Measurements from ENCODE around the gene OPN4.
A peak's percentile ranks its signal among the peaks of the same experiment; 100 is the strongest.

Gene OPN4

GRCh38 chr10:86708068-86708782 lies 53.9 kb downstream of the OPN4 start:
- no peaks in the 10 kb centered on the region for H3K36me3 ChIP-seq (ENCODE audit: control insufficient read depth, low read depth, low read length)
- no peaks in the 10 kb centered on the region for H3K9me3 ChIP-seq (ENCODE audit: control insufficient read depth, low read depth, low read length)
- H3K4me1 ChIP-seq (ENCODE audit: control insufficient read depth, low read depth, low read length): peaks cover 17% of the 10 kb centered on the region
- no peak overlapping the region for H3K9ac ChIP-seq (ENCODE audit: low read length)
- no peak overlapping the region for H3K27ac ChIP-seq (ENCODE audit: low read length)
- H3K4me3 ChIP-seq (ENCODE audit: low read length): no peak overlapping the region
- no peaks in the 10 kb centered on the region for H3K27me3 ChIP-seq (ENCODE audit: control insufficient read depth, insufficient read depth, low read length)

DNA sequence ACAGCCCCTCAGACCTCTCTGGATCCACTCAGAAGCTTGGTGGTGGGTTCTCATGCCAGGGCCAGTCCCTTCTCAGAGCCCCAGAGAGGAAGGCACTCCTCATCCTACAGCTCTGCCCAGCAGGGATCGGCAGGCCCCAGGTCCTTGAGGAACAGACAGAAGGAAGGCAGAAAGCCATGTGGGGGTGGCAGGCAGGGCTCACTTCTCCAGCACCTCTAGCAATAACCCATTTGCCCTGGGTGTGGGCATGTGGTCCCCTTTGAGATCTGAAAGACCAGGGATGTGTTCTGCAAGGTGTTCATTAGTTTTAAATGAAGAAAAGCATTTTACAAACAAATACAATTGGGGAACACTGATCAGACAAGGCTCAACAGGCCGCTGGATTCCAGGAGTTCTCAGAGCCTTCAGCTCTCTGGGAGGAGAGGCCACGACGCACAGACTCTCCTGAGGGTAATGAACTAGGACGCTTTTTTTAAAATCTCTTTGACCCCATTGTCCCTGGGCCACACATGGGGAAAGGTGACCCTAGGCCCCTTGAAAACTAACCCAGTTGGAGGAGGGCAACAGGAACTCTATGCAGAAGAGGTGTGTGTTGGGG lies 54.5 kb downstream of the OPN4 start:
- no peak overlapping the region for H3K9ac ChIP-seq (ENCODE audit: low read length)
- H3K9me3 ChIP-seq (ENCODE audit: control insufficient read depth, low read depth, low read length): no peaks in the 10 kb centered on the region
- no peak overlapping the region for H3K4me3 ChIP-seq (ENCODE audit: low read length)
- H3K4me1 ChIP-seq (ENCODE audit: control insufficient read depth, low read depth, low read length): peaks cover 17% of the 10 kb centered on the region
- H3K36me3 ChIP-seq (ENCODE audit: control insufficient read depth, low read depth, low read length): no peaks in the 10 kb centered on the region
- H3K27me3 ChIP-seq (ENCODE audit: control insufficient read depth, insufficient read depth, low read length): no peaks in the 10 kb centered on the region
- no peak overlapping the region for H3K27ac ChIP-seq (ENCODE audit: low read length)

GRCh38 chr10:86709396-86710185 lies 55.2 kb downstream of the OPN4 start:
- Histone ChIP-seq H3K27me3 (ENCODE audit: control insufficient read depth, insufficient read depth, low read length) (no peaks in the 10 kb centered on the region), H3K9ac (ENCODE audit: low read length) (no peak overlapping the region), H3K27ac (ENCODE audit: low read length) (no peak overlapping the region), H3K4me3 (ENCODE audit: low read length) (no peak overlapping the region), H3K36me3 (ENCODE audit: control insufficient read depth, low read depth, low read length) (no peaks in the 10 kb centered on the region), H3K4me1 (ENCODE audit: control insufficient read depth, low read depth, low read length) (peaks cover 17% of the 10 kb centered on the region), H3K9me3 (ENCODE audit: control insufficient read depth, low read depth, low read length) (no peaks in the 10 kb centered on the region)

DNA sequence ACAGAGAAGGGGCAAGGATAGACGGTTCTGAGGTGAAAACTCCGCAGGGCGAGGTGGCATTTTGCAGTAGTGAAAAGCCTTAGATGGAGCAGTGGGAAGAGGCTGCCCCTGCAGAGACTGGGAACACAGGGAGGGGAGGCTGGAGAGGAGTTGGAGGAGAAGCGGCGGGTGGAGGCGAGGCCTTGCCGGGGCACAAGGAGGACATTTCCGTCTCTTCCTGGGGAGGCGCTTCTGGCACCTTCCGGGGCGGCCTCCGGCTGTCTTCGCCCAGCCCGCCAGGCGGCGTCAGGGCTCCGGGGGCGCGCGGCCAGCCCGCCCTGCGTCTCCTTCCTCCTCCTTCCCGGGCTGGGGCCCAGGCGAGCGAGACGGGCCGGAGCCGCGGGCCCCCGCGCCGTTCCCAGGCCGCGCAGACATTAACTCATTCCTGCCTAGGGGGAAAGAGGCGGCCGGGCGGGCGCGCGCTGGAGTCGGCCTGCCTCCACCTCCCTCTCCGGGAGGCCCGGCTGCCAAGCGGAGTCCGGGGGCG lies 56.7 kb downstream of the OPN4 start:
- no peaks in the 10 kb centered on the region for H3K9me3 ChIP-seq (ENCODE audit: control insufficient read depth, low read depth, low read length)
- peaks cover 13% of the 10 kb centered on the region for H3K4me1 ChIP-seq (ENCODE audit: control insufficient read depth, low read depth, low read length)
- H3K4me3 ChIP-seq (ENCODE audit: low read length): peak overlapping the region; percentile 69
- no peaks in the 10 kb centered on the region for H3K36me3 ChIP-seq (ENCODE audit: control insufficient read depth, low read depth, low read length)
- H3K9ac ChIP-seq (ENCODE audit: low read length): no peak overlapping the region
- no peaks in the 10 kb centered on the region for H3K27me3 ChIP-seq (ENCODE audit: control insufficient read depth, insufficient read depth, low read length)
- no peak overlapping the region for H3K27ac ChIP-seq (ENCODE audit: low read length)

DNA sequence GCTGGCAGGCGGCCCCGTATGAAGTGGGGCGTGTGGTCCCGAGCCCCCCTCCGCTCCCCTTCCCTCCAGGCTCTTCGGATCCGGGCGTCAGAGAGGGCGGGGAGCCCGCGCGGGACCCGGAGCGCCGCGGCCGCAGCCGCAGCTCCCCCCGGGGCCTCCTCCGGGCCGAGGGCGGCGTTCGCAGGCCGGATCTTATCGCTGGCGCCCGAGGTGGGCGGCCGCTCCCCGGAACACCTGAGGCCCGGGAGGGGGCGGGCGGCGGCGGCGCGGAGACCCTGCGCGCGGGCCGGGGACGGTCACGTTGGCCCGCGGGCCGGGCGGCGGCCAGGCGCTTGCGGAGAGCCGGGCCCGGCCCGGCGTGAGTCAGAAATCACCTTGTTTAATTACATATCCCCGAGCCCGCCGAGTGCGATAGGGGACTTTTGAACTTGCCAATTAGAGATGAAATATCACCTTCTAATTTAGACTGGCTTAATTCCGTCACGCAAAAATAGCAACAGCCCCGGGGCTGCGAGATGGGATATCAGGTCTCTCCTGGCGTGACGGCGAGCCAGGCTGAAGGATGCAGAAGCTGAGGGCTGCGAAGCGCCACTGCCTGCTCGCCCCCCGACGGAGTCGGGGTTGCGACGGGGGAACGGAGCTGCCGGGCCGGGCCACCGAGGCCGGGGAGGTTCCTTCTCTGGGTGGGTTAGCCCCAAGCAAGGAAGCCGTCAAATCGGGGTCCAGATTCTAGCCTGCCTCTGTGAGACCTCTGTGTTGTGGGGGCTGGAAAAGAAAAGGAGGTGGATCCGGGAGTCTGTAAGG lies 57.4 kb downstream of the OPN4 start:
- Histone ChIP-seq H3K4me1 (ENCODE audit: control insufficient read depth, low read depth, low read length) (peaks cover 12% of the 10 kb centered on the region), H3K36me3 (ENCODE audit: control insufficient read depth, low read depth, low read length) (no peaks in the 10 kb centered on the region), H3K9ac (ENCODE audit: low read length) (peak overlapping the region; percentile 57), H3K27ac (ENCODE audit: low read length) (no peak overlapping the region), H3K27me3 (ENCODE audit: control insufficient read depth, insufficient read depth, low read length) (no peaks in the 10 kb centered on the region), H3K4me3 (ENCODE audit: low read length) (peak overlapping the region; percentile 69), H3K9me3 (ENCODE audit: control insufficient read depth, low read depth, low read length) (no peaks in the 10 kb centered on the region)

GRCh38 chr10:86712317-86712707 lies 58.0 kb downstream of the OPN4 start:
- Histone ChIP-seq H3K4me1 (ENCODE audit: control insufficient read depth, low read depth, low read length) (peaks cover 12% of the 10 kb centered on the region), H3K36me3 (ENCODE audit: control insufficient read depth, low read depth, low read length) (no peaks in the 10 kb centered on the region), H3K9ac (ENCODE audit: low read length) (peak overlapping the region; percentile 57), H3K4me3 (ENCODE audit: low read length) (peak overlapping the region; percentile 69), H3K9me3 (ENCODE audit: control insufficient read depth, low read depth, low read length) (no peaks in the 10 kb centered on the region), H3K27ac (ENCODE audit: low read length) (no peak overlapping the region), H3K27me3 (ENCODE audit: control insufficient read depth, insufficient read depth, low read length) (no peaks in the 10 kb centered on the region)

GRCh38 chr10:86715156-86715795 lies 60.9 kb downstream of the OPN4 start:
- Histone ChIP-seq H3K4me3 (ENCODE audit: low read length) (no peak overlapping the region), H3K27ac (ENCODE audit: low read length) (no peak overlapping the region), H3K9me3 (ENCODE audit: control insufficient read depth, low read depth, low read length) (no peaks in the 10 kb centered on the region), H3K4me1 (ENCODE audit: control insufficient read depth, low read depth, low read length) (peaks cover 5% of the 10 kb centered on the region), H3K36me3 (ENCODE audit: control insufficient read depth, low read depth, low read length) (no peaks in the 10 kb centered on the region), H3K9ac (ENCODE audit: low read length) (no peak overlapping the region), H3K27me3 (ENCODE audit: control insufficient read depth, insufficient read depth, low read length) (no peaks in the 10 kb centered on the region)

DNA sequence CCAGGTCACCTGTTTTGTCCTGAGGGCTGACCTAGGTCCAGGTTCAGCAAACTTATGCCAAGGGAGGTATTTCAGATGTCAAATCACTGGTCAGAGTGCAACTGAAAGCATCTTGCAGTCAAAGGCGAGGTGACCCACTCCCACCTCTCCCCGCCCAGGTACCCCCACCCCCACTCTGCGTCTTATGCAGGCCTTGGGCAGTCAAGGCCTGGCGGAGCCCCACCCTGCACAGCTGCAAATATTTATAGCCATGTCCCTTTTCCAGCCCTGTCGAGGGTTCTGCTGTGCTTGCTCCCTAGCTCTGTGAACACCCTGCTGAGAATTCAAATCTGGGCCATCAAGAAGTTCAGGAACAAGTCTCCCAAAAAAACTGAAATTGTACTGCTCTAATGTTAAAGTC lies 61.5 kb downstream of the OPN4 start:
- no peak overlapping the region for H3K4me3 ChIP-seq (ENCODE audit: low read length)
- no peak overlapping the region for H3K9ac ChIP-seq (ENCODE audit: low read length)
- H3K27ac ChIP-seq (ENCODE audit: low read length): no peak overlapping the region

More for the DNA sequence above, 61.5 kb downstream of the OPN4 start:
- H3K9me3 ChIP-seq (ENCODE audit: control insufficient read depth, low read depth, low read length): no peaks in the 10 kb centered on the region
- peaks cover 5% of the 10 kb centered on the region for H3K4me1 ChIP-seq (ENCODE audit: control insufficient read depth, low read depth, low read length)
- H3K36me3 ChIP-seq (ENCODE audit: control insufficient read depth, low read depth, low read length): no peaks in the 10 kb centered on the region
- H3K27me3 ChIP-seq (ENCODE audit: control insufficient read depth, insufficient read depth, low read length): no peaks in the 10 kb centered on the region
